ENCODE measurements around the gene PFN1. TPM values are rescaled to one million over a fixed set of nuclear protein-coding genes. Genes with fewer than 3 reads are reported as not detected.

PFN1 gene
- total RNA-seq: 100 to 1,000 TPM; 170 to 396 (median 304) TPM

- intact Hi-C loops (cut with DNase I; ENCODE audit: low total_unique reads): no loop called here
- TF ChIP-seq POLR2A (IDR thresholded peaks at IDR 0.05): peak; percentile 37 to 88
- TF ChIP-seq, protein P1, sequence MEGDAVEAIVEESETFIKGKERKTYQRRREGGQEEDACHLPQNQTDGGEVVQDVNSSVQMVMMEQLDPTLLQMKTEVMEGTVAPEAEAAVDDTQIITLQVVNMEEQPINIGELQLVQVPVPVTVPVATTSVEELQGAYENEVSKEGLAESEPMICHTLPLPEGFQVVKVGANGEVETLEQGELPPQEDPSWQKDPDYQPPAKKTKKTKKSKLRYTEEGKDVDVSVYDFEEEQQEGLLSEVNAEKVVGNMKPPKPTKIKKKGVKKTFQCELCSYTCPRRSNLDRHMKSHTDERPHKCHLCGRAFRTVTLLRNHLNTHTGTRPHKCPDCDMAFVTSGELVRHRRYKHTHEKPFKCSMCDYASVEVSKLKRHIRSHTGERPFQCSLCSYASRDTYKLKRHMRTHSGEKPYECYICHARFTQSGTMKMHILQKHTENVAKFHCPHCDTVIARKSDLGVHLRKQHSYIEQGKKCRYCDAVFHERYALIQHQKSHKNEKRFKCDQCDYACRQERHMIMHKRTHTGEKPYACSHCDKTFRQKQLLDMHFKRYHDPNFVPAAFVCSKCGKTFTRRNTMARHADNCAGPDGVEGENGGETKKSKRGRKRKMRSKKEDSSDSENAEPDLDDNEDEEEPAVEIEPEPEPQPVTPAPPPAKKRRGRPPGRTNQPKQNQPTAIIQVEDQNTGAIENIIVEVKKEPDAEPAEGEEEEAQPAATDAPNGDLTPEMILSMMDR (IDR thresholded peaks at IDR 0.05): no peak
Observed at GRCh38 chr17:4948166-4948930, at the start of gene PFN1. Gene PFN1 (minus strand): TSS chr17:4948530. CDS start chr17:4948394, 136 bp downstream.

DNA sequence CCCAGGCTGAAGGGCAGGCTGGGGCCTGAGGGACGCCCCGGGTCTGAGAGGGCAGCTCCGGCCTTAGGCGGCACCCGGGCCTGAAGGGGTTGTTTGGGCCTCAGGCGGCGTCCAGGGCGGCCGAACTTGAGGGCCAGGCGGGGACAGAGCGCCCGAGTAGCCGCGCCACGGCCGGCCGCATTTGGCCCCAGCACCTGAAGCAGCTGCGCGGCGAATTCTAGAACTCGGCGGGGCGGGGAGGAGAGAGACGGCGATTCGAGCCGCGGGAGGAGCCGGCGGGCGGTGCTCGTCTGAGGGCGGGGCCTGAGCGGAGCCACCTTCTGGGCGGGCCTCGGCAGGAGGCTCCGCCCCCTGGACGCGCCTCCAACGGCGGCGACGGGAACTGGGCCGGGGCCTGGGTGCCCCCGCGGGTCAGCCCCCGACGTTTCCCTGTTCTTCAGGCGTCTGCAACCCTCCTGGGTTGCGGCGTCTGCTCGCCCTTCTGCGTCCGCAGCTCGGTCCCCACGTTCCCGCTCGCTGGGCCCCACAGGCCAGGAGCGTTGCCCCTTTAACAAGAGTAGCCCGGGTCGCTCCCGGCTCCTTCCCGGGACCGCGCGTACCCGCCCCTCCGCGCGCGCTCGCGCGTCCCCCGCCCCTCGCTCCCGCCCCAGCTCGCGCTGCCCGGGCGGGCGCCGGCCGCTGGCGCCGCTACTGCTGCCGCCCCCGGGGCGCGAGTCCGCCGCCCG lies 49.1 kb upstream of the PFN1 start, which contains the start of the genes INCA1 and KIF1C:
TSS of gene INCA1 (minus strand) at position 221 of the 725 bp plus-strand sequence. CDS start 3,085 bp downstream, outside the sequence.
TSS of gene KIF1C (plus strand) at position 649 of the 725 bp plus-strand sequence. CDS start 2,297 bp downstream, outside the sequence.
- TF ChIP-seq, protein P1 (IDR thresholded peaks at IDR 0.05): peak in 2 of 4 experiments; percentile 19 to 46
- peak; percentile 79 to 85 for TF ChIP-seq POLR2A (IDR thresholded peaks at IDR 0.05)

More at GRCh38 chr17:4948166-4948930, at the start of gene PFN1:
- Histone ChIP-seq H3K36me3 (no peaks in the 10 kb centered on the region), H3K27me3 (no peaks in the 10 kb centered on the region), H3K4me1 (peaks cover 12 to 17% of the 10 kb centered on the region in 2 donors), H3K9me3 (no peaks in the 10 kb centered on the region), H3K4me3 (peak within 1 kb of the TSS; percentile 82 to 97), H3K27ac (peak within 1 kb of the TSS; percentile 93 to 98)
- DNase-seq: peak; percentile 91 to 95

DNA sequence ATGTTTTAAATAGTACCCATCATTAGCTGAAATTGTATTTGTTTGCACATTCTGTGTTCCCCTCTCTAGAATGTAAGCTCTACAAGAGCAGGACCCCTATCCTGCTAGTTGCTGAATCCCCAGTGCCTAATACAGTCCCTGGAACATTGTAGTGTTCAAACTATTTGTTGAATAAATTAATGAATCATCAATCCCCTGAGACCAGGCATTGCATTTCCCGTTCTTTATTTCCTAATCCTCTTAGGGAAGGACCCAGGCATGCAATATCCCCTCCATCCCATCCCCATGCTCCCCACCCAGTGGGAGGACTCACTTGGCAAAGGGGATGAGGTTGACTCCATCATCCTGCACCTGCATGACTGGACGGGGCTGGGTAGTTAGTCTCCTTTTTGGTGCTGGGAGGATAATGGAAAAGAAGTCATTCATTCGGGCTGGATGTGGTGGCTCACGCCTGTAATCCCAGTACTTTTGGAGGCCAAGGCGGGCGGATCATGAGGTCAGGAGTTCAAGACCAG lies 45.8 kb upstream of the PFN1 start:
- Histone ChIP-seq H3K4me1 (peaks cover 1 to 8% of the 10 kb centered on the region in 2 donors), H3K27ac (no peak overlapping the region), H3K9me3 (no peaks in the 10 kb centered on the region), H3K4me3 (no peak overlapping the region), H3K27me3 (no peaks in the 10 kb centered on the region), H3K36me3 (no peaks in the 10 kb centered on the region)
- DNase-seq: no peak
- TF ChIP-seq, protein P1 (IDR thresholded peaks at IDR 0.05): no peak
- TF ChIP-seq POLR2A (IDR thresholded peaks at IDR 0.05): no peak
- intact Hi-C loops (cut with DNase I; ENCODE audit: low total_unique reads): no loop called here

More for the DNA sequence above, 49.1 kb upstream of the PFN1 start, which contains the start of the genes INCA1 and KIF1C:
- H3K4me1 ChIP-seq: peaks cover 9 to 18% of the 10 kb centered on the region in 2 donors
- intact Hi-C loops (cut with DNase I; ENCODE audit: low total_unique reads): no loop called here
- H3K27ac ChIP-seq: peak within 1 kb of the TSS; percentile 94
- H3K9me3 ChIP-seq: no peaks in the 10 kb centered on the region
- peak within 1 kb of the TSS; percentile 78 to 93 for H3K4me3 ChIP-seq
- DNase-seq: peak; percentile 92 to 95
- no peaks in the 10 kb centered on the region for H3K27me3 ChIP-seq
- H3K36me3 ChIP-seq: no peaks in the 10 kb centered on the region

DNA sequence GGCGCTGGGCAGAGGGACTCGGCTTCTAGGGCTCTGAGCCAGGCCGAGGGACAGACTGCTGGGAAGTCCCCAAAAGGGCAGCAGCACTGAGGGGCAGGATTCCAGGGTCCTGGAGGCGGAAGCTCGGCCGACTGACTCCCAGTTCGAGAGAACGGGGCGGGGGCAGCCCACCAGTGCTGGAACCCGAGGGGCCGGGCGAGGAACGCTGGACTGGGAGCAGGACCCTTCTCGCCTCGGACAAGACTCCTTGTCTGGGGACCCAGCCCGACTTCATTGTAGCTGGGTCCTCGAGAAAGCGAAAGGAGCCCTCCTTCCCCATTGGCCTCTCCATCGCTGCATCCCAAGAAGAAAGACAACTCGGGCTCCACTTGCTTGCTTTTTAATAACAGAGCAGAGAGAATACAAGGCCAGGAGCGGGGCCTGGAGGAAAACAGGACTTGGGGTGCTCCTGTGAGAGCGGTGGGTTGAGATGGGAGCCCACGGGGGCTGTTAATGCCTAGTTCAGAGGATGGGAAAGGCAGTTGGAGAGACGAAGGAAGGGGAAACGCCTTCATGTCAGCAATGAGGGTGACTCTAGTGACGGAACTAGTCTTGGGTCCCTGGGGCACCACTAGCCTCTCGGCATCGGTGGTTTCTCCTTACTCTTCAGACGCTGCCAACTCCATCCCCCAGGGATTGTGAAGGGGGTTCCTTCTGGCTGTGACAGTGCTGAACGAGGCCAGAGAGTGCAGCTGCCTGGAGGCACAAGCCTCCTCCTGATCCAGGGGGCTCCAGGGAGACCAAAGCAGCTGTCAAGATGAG lies 39.6 kb upstream of the PFN1 start:
- H3K9me3 ChIP-seq: no peaks in the 10 kb centered on the region
- peak overlapping the region; percentile 89 to 91 for H3K27ac ChIP-seq
- no peaks in the 10 kb centered on the region for H3K27me3 ChIP-seq
- peak overlapping the region; percentile 74 to 81 for H3K4me3 ChIP-seq
- intact Hi-C loops (cut with DNase I; ENCODE audit: low total_unique reads): no loop called here
- no peak for TF ChIP-seq POLR2A (IDR thresholded peaks at IDR 0.05)
- TF ChIP-seq, protein P1 (IDR thresholded peaks at IDR 0.05): no peak
- H3K36me3 ChIP-seq: no peaks in the 10 kb centered on the region
- peak; percentile 38 to 40 for DNase-seq
- peaks cover 9 to 16% of the 10 kb centered on the region in 2 donors for H3K4me1 ChIP-seq
